Hepatocyte (in vitro differentiated cells): ENCODE results near the gene FRMD3. TPM values are rescaled to one million over a fixed set of nuclear protein-coding genes. Genes with fewer than 3 reads are reported as not detected.

Experiments
- DNase-seq: peaks from one replicate; pipeline ENCODE4 v3.0.0-alpha.2; 2016; ENCODE audit warnings: low spot score
- H2AFZ ChIP-seq: fragments of 200-600 bp; sonication (generic); 2 replicates; pipeline ENCODE4 v1.6.0; 2016; ENCODE audit warnings: antibody characterized with exemption, mild to moderate bottlenecking
- H3K27ac ChIP-seq: fragments of 200-600 bp; sonication (generic); 2 replicates; pipeline ENCODE4 v1.5.1; 2016; ENCODE audit warnings: mild to moderate bottlenecking
- H3K27me3 ChIP-seq: fragments of 200-600 bp; sonication (generic); 2 replicates; pipeline ENCODE4 v1.6.1; 2016
- H3K36me3 ChIP-seq: fragments of 200-600 bp; sonication (generic); replicated peaks from 2 replicates; pipeline ENCODE4 v1.5.1; 2016; ENCODE audit warnings: low read depth; ENCODE audit not compliant: insufficient read depth
- H3K4me1 ChIP-seq: fragments of 200-600 bp; sonication (generic); 2 replicates; pipeline ENCODE4 v1.5.1; 2016; ENCODE audit warnings: mild to moderate bottlenecking, moderate library complexity; ENCODE audit not compliant: insufficient read depth
- H3K4me2 ChIP-seq: fragments of 200-600 bp; sonication (generic); 2 replicates; pipeline ENCODE4 v1.6.0; 2016
- H3K4me3 ChIP-seq: fragments of 200-600 bp; sonication (generic); 2 replicates; pipeline ENCODE4 v1.5.1; 2016; ENCODE audit warnings: mild to moderate bottlenecking
- H3K79me2 ChIP-seq: fragments of 200-600 bp; sonication (generic); 2 replicates; pipeline ENCODE4 v1.6.0; 2017; ENCODE audit warnings: mild to moderate bottlenecking
- H3K9me2 ChIP-seq: fragments of 200-600 bp; sonication (generic); replicated peaks from 2 replicates; pipeline ENCODE4 v1.6.0; 2017; ENCODE audit warnings: mild to moderate bottlenecking; ENCODE audit not compliant: insufficient read depth
- H3K9me3 ChIP-seq: fragments of 200-600 bp; sonication (generic); 2 replicates; pipeline ENCODE4 v1.5.1; 2016; ENCODE audit warnings: low read depth, mild to moderate bottlenecking
- H4K20me1 ChIP-seq: fragments of 200-600 bp; sonication (generic); 2 replicates; pipeline ENCODE4 v1.6.0; 2016; ENCODE audit warnings: mild to moderate bottlenecking; ENCODE audit not compliant: insufficient read depth, poor library complexity, severe bottlenecking
- CTCF ChIP-seq: fragments of 200-600 bp; sonication (generic); IDR thresholded peaks from 2 replicates; pipeline ENCODE4 v1.5.1; 2016; ENCODE audit warnings: antibody characterized with exemption, mild to moderate bottlenecking; ENCODE audit not compliant: poor library complexity
- EZH2 ChIP-seq: fragments of 200-600 bp; sonication (generic); IDR thresholded peaks from 2 replicates; pipeline ENCODE4 v1.6.1; 2016; ENCODE audit warnings: antibody characterized with exemption, mild to moderate bottlenecking, borderline replicate concordance
- EZH2phosphoT487 ChIP-seq: fragments of 200-600 bp; sonication (generic); IDR thresholded peaks from one replicate; pipeline ENCODE4 v1.6.1; 2018; ENCODE audit warnings: antibody characterized with exemption, mild to moderate bottlenecking, low read depth, moderate library complexity; ENCODE audit not compliant: unreplicated experiment, severe bottlenecking
- WGBS: methylation state at CpG from one replicate; pipeline ENCODE4 v1.1.6; 2016; ENCODE audit warnings: low lambda C conversion rate; ENCODE audit errors: missing lambda C conversion rate; 5-methylcytosine and 5-hydroxymethylcytosine counted together
- polyA plus RNA-seq: library from polyadenylated mRNA; unstranded; fragments of >200 nt; fragmentation: Nextera tagmentation; extraction: Ambion mirVana; gene quantifications from 2 replicates; pipeline ENCODE4 v1.2.1, GENCODE V29; 2016
- total RNA-seq: library from RNA; depleted of rRNA; stranded (reverse); fragments of >200 nt; gene quantifications from 2 replicates; pipeline ENCODE4 v1.2.3, GENCODE V29; 2014

Gene FRMD3
- total and polyA plus RNA-seq, 2 experiments from 2014 or later: 3.9 to 7.0 TPM

GRCh38 chr9:83245979-83246659 lies 292.1 kb downstream of the FRMD3 start:
- no peaks in the 10 kb centered on the region for H3K9me3 ChIP-seq
- no peaks in the 10 kb centered on the region for H3K4me1 ChIP-seq
- H3K79me2 ChIP-seq: no peaks in the 10 kb centered on the region
- no peak overlapping the region for H3K4me3 ChIP-seq
- WGBS: 91% methylated on average over 5 of the region's 5 CpGs
- DNase-seq: no peak
- no peaks in the 10 kb centered on the region for H3K9me2 ChIP-seq
- no peaks in the 10 kb centered on the region for H3K27me3 ChIP-seq
- no peak for TF ChIP-seq EZH2
- H4K20me1 ChIP-seq: no peaks in the 10 kb centered on the region
- H3K36me3 ChIP-seq: no peaks in the 10 kb centered on the region
- H3K4me2 ChIP-seq: no peak overlapping the region
- H3K27ac ChIP-seq: no peak overlapping the region
- no peak overlapping the region for H2AFZ ChIP-seq

GRCh38 chr9:83242066-83242465 lies 296.1 kb downstream of the FRMD3 start:
- no peaks in the 10 kb centered on the region for H3K9me2 ChIP-seq
- H2AFZ ChIP-seq: no peak overlapping the region
- no peaks in the 10 kb centered on the region for H3K4me1 ChIP-seq
- no peaks in the 10 kb centered on the region for H3K36me3 ChIP-seq
- no peaks in the 10 kb centered on the region for H3K9me3 ChIP-seq
- no peak overlapping the region for H3K4me3 ChIP-seq
- H3K4me2 ChIP-seq: no peak overlapping the region
- H4K20me1 ChIP-seq: no peaks in the 10 kb centered on the region
- TF ChIP-seq CTCF (no peak), EZH2 (no peak), EZH2phosphoT487 (no peak)
- H3K79me2 ChIP-seq: no peaks in the 10 kb centered on the region
- H3K27ac ChIP-seq: no peak overlapping the region
- no peak for DNase-seq
- WGBS: 64% methylated on average over 2 of the region's 2 CpGs
- H3K27me3 ChIP-seq: no peaks in the 10 kb centered on the region

GRCh38 chr9:83240671-83241070 lies 297.5 kb downstream of the FRMD3 start:
- WGBS: 78% methylated on average over 4 of the region's 4 CpGs
- Histone ChIP-seq H3K4me1 (no peaks in the 10 kb centered on the region), H3K27me3 (no peaks in the 10 kb centered on the region), H3K4me2 (no peak overlapping the region), H3K9me3 (no peaks in the 10 kb centered on the region), H2AFZ (no peak overlapping the region), H3K9me2 (no peaks in the 10 kb centered on the region), H3K79me2 (no peaks in the 10 kb centered on the region), H3K27ac (no peak overlapping the region), H3K36me3 (no peaks in the 10 kb centered on the region), H4K20me1 (no peaks in the 10 kb centered on the region), H3K4me3 (no peak overlapping the region)
- no peak for DNase-seq
- TF ChIP-seq EZH2: no peak
- no peak for TF ChIP-seq CTCF
- no peak for TF ChIP-seq EZH2phosphoT487

GRCh38 chr9:83239747-83240146 lies 298.5 kb downstream of the FRMD3 start:
- no peak overlapping the region for H2AFZ ChIP-seq
- no peak overlapping the region for H3K27ac ChIP-seq
- no peak for TF ChIP-seq CTCF
- no peak for TF ChIP-seq EZH2
- TF ChIP-seq EZH2phosphoT487: no peak
- no peaks in the 10 kb centered on the region for H3K36me3 ChIP-seq
- no peaks in the 10 kb centered on the region for H3K9me3 ChIP-seq
- H3K79me2 ChIP-seq: no peaks in the 10 kb centered on the region
- no peaks in the 10 kb centered on the region for H4K20me1 ChIP-seq
- H3K4me3 ChIP-seq: no peak overlapping the region
- no peaks in the 10 kb centered on the region for H3K27me3 ChIP-seq
- no peak for DNase-seq
- H3K4me1 ChIP-seq: no peaks in the 10 kb centered on the region
- no peaks in the 10 kb centered on the region for H3K9me2 ChIP-seq
- H3K4me2 ChIP-seq: no peak overlapping the region
